GM12865 (cell line): ENCODE results near the gene SMG7.

Source experiments
- DNase-seq: peaks from one replicate; pipeline ENCODE4 v3.0.0; 2010; ENCODE audit warnings: low read depth
- H3K4me3 ChIP-seq: 2 replicates; pipeline ENCODE4 v1.5.1; 2011; ENCODE audit warnings: mild to moderate bottlenecking, low read depth, low read length, control low read depth
- TF ChIP-seq, protein P1 (sequence below): IDR thresholded peaks from 2 replicates; pipeline ENCODE4 v1.5.1; 2011; ENCODE audit warnings: low read length, control low read depth, low read depth, inconsistent platforms; ENCODE audit not compliant: insufficient read depth; ENCODE audit errors: missing control alignments

Gene SMG7

DNA sequence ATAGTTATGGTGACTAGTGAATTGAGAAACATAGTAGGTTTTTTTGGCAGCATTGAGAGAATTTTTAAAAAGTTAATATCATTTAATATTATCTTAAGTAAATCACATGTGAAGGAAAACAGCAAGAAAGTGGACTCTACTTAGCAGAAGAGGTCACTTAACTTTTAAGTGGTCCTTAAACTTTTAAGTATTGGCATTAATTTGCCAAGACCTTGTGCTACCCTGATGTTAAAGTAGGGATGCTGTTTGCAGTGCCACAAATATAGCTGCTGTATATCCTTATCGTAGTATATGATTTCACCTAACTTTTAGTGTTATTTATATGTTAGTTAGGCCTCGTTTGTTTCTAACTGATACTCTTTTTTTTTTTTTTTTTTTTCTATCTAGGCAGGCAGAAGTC lies 40.2 kb downstream of the SMG7 start:
- H3K4me3 ChIP-seq = no peak overlapping the region
- no peak for DNase-seq
- TF ChIP-seq, protein P1, sequence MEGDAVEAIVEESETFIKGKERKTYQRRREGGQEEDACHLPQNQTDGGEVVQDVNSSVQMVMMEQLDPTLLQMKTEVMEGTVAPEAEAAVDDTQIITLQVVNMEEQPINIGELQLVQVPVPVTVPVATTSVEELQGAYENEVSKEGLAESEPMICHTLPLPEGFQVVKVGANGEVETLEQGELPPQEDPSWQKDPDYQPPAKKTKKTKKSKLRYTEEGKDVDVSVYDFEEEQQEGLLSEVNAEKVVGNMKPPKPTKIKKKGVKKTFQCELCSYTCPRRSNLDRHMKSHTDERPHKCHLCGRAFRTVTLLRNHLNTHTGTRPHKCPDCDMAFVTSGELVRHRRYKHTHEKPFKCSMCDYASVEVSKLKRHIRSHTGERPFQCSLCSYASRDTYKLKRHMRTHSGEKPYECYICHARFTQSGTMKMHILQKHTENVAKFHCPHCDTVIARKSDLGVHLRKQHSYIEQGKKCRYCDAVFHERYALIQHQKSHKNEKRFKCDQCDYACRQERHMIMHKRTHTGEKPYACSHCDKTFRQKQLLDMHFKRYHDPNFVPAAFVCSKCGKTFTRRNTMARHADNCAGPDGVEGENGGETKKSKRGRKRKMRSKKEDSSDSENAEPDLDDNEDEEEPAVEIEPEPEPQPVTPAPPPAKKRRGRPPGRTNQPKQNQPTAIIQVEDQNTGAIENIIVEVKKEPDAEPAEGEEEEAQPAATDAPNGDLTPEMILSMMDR = no peak

DNA sequence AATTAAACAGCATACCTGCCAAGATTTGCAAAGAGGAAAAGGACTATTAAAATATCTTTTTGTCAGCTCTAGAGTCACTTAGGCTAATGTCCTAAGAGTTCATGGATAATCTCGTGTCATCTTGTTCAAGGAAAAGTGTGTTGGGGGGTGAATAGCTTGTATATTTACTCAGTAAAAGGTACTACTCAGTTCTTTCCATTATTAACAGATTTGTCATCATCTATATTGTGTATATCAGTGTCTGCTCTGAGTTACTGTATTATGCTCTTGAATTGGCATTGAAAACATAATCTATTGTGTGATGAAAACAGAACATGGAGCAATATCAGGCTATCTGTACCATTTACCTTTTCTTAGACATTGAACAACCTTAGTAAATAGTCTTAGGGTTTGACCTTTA lies 41.9 kb downstream of the SMG7 start:
- no peak for DNase-seq

DNA sequence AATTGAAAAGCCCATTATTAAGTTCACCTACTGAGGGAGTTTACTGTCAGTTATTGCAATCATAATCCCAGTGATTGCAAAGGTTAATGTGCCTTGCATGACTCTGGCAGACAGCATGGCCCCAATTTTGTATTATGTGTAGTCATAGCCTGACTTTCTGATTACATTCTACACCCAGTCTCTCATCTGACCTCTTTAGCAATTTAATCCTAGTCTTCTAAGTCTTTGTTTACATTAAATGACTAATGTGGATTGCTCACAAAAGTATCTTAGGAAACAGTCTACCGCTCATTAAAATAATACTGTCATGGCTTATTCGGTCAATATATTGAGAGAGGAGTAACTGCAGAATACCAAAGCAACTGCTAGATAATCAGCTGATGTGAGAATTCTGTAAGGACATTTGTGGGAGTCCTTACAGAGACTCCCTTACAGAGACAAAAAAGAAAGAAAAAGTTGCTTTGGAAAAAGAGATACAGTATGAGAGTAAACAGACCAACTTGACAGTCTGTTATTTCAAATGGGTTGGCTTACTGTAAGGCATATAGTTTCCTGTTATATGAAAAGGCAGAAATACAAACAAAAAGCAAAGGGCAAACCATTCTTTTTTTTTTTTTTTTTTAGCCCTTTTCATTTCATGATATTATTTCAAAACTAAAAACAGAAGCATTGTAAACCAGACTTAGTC lies 42.8 kb downstream of the SMG7 start:
- H3K4me3 ChIP-seq = no peak overlapping the region
- TF ChIP-seq, protein P1 = no peak
- DNase-seq = no peak

More for the DNA sequence above, 41.9 kb downstream of the SMG7 start:
- TF ChIP-seq, protein P1 = no peak
- H3K4me3 ChIP-seq = no peak overlapping the region

DNA sequence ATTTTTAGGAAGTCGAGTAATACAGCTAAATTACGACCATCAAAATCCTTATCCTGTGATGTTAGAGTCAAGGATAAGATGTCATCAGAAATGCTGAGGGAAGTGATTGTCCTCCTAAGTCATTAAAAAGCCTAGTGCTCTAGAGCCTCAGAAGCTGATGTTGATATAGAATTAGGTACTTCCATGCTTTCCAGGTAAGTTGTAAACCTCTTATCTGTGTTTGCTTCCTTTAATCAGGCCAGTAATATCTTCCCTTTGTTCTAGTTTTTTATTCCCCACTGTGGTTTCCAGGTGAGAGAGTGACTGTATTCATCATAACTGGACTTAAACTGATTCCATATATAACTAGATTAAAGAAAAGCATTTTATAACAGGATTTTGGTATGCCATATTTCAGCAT lies 44.4 kb downstream of the SMG7 start:
- no peak for DNase-seq
- TF ChIP-seq, protein P1 = no peak
- H3K4me3 ChIP-seq = no peak overlapping the region

DNA sequence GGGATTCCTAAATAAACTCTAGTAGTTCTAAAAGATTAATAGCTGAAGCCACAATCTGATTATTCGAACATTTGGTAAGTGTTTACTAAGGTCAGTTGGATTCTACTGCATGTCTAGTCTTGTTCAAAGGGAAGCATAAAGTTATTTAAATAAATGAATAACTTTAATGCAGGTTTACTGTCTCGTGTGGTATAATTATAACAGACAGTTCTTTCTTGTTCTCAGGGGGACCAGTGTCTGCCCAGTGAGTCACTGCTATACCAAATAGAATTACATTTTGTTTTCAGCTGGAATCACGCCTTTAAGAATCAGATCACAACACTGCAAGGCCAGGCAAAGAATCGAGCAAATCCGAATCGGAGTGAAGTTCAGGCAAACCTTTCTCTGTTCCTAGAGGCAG lies 45.1 kb downstream of the SMG7 start:
- TF ChIP-seq, protein P1 = no peak
- no peak for DNase-seq

DNA sequence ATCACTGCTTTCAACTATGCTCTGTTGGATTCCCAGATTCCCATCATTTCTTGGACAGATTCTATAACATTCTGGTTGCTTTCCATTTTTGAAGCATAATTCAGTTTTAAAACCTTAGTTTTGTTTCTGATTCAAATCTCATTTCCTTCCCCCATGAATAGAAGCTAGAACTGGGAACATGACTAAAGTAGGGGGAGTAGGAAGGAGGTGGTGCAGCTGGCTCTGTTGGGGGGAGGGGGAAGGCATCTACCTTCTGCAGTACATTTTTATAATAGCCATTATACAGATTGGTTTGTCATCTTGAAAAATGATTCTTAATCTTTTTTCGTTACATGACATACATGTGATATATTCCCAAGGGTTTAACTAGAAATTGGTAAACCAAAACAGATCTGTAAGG lies 48.1 kb downstream of the SMG7 start:
- TF ChIP-seq, protein P1 = no peak
- no peak for DNase-seq
- no peak overlapping the region for H3K4me3 ChIP-seq

More for the DNA sequence above, 45.1 kb downstream of the SMG7 start:
- no peak overlapping the region for H3K4me3 ChIP-seq

DNA sequence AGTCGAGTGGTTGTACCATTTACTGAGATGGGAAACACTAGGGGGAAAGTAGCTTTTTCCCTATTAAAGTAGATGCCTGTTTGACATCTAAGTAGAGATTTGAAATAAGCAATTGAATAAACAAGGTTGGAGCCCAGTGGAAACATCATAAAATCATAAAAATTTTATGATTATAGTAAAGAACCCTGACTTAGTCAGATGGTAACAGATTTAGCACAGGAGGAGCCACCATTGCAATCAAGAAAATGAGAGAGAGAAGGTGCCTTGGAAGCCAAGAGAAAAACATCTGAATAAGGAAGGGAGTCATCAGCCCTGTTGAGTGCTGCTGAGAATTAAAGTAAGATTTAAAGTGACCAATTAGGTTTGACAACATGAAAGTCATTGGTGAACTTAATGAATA lies 49.8 kb downstream of the SMG7 start:
- no peak for DNase-seq
- TF ChIP-seq, protein P1 = no peak
- H3K4me3 ChIP-seq = no peak overlapping the region
